Lower lobe of right lung (tissue), 2 donors: ENCODE measurements around the gene SGMS1. TPM values are rescaled to one million over a fixed set of nuclear protein-coding genes. Genes with fewer than 3 reads are reported as not detected.

ENCODE experiments used
- ATAC-seq, 2 donors: fragments of 200-7000 bp; cut with Tn5 transposase; one replicate each; pipeline ENCODE4 v1.9.1; 2020 to 2022; ENCODE audit warnings: mild to moderate bottlenecking in 2 of 2, moderate library complexity in 2 of 2
- DNase-seq: peaks from one replicate; pipeline ENCODE4 v3.0.0-alpha.2; 2020
- H3K27ac ChIP-seq: fragments of 200-600 bp; one replicate; pipeline ENCODE4 v1.8.0; 2022
- H3K27me3 ChIP-seq: fragments of 200-600 bp; one replicate; pipeline ENCODE4 v1.8.0; 2022; ENCODE audit warnings: low read depth
- H3K36me3 ChIP-seq: fragments of 200-600 bp; one replicate; pipeline ENCODE4 v1.8.0; 2022; ENCODE audit warnings: mild to moderate bottlenecking
- H3K4me1 ChIP-seq: fragments of 200-600 bp; one replicate; pipeline ENCODE4 v1.8.0; 2022
- H3K4me3 ChIP-seq: fragments of 200-600 bp; one replicate; pipeline ENCODE4 v1.8.0; 2022; ENCODE audit warnings: mild to moderate bottlenecking
- H3K9me3 ChIP-seq: fragments of 200-600 bp; one replicate; pipeline ENCODE4 v1.8.0; 2022
- intact Hi-C: fragments of 100-400 bp; cut with DNase I; formaldehyde crosslinking; loops from one replicate; pipeline ENCODE4 v1.11.0; 2022
- total RNA-seq: library from RNA; stranded (reverse); fragmentation: NEBNext Ultra II Directional; extraction: Animal tissue kit (Norgen Biotek cat#: 25700); gene quantifications from one replicate; pipeline ENCODE4 v1.2.1, GENCODE V29; 2021
- TF ChIP-seq, protein P1 (sequence below): fragments of 200-600 bp; IDR thresholded peaks from one replicate; pipeline ENCODE4 v1.8.0; 2022; ENCODE audit warnings: antibody characterized with exemption, mild to moderate bottlenecking
- donor health status: DM: no; HTN: yes; CAD: no; lungs with severe emphysema.

SGMS1 gene
- total RNA-seq, 1 donor from 2014 or later = 72.3 TPM

DNA sequence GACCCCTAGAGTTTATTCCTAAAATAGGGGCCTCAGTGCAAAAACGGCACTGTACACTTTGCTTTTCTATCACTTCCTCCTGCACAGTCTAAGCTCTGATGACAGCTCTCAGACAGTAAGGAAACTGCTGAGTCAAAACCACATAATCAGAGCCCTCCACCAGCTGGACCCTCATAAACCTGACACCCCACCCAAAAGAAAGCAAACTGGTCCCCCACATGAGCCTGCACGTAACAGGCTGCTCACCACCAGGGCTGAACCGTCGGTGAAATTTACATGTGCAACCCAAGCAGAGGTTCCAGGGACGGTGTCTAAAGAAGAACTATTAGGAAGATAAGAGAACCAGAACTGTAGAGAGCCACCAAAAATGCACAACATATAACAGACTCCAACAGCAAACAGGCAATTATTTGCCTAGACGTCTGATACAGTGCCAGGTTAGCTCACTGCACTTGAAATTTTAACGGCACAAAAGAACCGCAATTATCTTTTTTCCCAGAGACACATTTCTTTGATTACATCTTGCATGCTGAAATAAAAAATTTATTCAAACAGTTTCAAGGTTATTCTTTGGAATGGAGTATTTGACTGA is 19.6 kb downstream of the SGMS1 start:
- TF ChIP-seq, protein P1, sequence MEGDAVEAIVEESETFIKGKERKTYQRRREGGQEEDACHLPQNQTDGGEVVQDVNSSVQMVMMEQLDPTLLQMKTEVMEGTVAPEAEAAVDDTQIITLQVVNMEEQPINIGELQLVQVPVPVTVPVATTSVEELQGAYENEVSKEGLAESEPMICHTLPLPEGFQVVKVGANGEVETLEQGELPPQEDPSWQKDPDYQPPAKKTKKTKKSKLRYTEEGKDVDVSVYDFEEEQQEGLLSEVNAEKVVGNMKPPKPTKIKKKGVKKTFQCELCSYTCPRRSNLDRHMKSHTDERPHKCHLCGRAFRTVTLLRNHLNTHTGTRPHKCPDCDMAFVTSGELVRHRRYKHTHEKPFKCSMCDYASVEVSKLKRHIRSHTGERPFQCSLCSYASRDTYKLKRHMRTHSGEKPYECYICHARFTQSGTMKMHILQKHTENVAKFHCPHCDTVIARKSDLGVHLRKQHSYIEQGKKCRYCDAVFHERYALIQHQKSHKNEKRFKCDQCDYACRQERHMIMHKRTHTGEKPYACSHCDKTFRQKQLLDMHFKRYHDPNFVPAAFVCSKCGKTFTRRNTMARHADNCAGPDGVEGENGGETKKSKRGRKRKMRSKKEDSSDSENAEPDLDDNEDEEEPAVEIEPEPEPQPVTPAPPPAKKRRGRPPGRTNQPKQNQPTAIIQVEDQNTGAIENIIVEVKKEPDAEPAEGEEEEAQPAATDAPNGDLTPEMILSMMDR = no peak
- H3K27ac ChIP-seq = no peak overlapping the region

DNA sequence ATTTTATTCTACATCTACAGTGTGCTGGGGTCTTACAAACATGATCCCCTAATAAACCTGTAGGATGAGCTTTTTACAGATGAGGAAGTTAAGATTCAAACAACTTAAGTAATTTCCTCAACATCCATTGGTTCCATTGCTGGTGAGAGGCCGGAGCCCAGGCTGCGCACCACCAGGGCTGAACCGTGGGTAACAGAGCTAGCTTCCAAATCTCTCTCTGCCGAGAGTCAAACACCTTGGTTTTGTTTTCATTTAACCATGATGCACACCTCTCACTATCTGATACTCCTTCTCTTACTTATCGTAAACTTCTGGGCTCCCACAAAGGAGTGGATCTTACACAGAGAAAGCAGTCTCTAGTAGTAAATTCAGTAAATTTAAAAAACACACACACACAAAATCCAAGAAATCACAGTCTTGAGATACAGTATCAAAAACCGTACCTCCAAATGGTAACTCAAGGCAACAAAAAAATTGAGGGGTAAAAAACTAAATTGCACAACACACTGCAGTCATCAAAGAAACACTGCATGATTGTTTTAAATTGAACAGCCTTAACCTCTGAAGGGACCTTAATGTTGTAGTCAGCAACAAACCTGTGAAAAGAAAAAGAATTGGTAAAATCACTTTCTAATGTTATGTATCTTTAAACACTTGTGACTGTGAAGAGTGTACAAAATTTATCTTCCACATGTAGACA is 20.5 kb downstream of the SGMS1 start:
- DNase-seq = no peak
- no peaks in the 10 kb centered on the region for H3K27me3 ChIP-seq
- no peak for ATAC-seq
- H3K9me3 ChIP-seq = no peaks in the 10 kb centered on the region
- peak overlapping the region; percentile 5 for H3K27ac ChIP-seq
- no peak overlapping the region for H3K4me3 ChIP-seq
- H3K4me1 ChIP-seq = peaks cover 86% of the 10 kb centered on the region
- TF ChIP-seq, protein P1 = no peak
- intact Hi-C loops = no loop called here
- H3K36me3 ChIP-seq = no peaks in the 10 kb centered on the region

More for the DNA sequence above, 19.6 kb downstream of the SGMS1 start:
- H3K27me3 ChIP-seq = no peaks in the 10 kb centered on the region
- no peak overlapping the region for H3K4me3 ChIP-seq
- intact Hi-C loops = no loop called here
- DNase-seq (no peak), ATAC-seq (no peak)
- no peaks in the 10 kb centered on the region for H3K36me3 ChIP-seq
- H3K9me3 ChIP-seq = no peaks in the 10 kb centered on the region
- peaks cover 86% of the 10 kb centered on the region for H3K4me1 ChIP-seq

DNA sequence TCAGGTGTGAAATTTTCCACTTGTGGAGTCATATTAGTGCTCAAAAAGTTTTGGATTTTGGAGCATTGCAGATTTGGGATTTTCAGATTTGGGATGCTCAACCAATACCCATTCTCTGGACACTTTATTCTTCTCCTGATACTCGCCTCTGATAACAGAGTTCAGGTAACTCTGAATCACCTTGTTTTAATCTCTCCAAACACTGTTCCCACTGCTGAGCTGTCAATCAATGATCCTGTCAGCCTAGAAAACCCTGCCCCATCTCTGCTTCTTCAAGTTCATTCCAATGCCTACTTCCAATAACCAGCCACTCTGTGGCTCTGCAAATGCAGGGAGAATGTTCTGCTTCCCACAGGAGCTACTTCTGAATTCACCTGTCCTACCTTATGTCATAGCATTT is 21.8 kb downstream of the SGMS1 start:
- H3K4me1 ChIP-seq = peaks cover 74% of the 10 kb centered on the region
- DNase-seq (no peak), ATAC-seq (no peak)
- no peak overlapping the region for H3K4me3 ChIP-seq
- no peaks in the 10 kb centered on the region for H3K27me3 ChIP-seq
- no peak overlapping the region for H3K27ac ChIP-seq
- intact Hi-C loops = no loop called here
- no peaks in the 10 kb centered on the region for H3K36me3 ChIP-seq
- H3K9me3 ChIP-seq = no peaks in the 10 kb centered on the region
- TF ChIP-seq, protein P1 = no peak

DNA sequence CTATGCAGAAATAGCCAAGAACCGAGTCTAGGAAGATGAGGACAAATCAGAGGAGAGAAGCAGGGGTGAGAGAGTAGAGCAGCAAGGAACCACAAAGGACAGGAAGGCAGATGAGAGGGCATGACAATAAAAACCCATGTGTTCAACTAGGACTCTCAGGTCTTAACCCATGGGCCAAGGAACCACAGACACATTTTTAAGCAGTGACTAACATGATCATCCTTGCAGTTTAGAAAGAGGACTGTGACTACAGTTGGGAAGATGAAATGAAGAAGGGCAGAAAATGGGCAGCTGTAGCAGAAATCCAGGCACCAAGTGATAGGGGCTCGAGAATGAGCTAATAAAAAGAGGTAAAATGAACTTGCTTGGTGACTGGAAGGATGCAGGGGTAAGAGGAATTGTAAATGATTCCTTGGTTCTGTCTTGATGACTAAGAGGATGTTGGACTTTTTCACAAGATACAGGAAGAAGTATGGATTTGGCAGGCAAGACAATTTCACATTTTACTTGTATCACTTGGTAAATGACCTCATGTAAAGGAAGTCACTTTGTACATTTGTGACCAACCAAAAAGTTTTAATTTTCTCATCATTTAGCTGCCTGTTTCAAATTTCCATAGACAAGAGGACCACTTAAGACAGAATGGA is 22.8 kb downstream of the SGMS1 start:
- intact Hi-C loops = no loop called here
- TF ChIP-seq, protein P1 = no peak
- H3K36me3 ChIP-seq = no peaks in the 10 kb centered on the region
- H3K4me1 ChIP-seq = peaks cover 66% of the 10 kb centered on the region
- H3K4me3 ChIP-seq = no peak overlapping the region
- no peaks in the 10 kb centered on the region for H3K27me3 ChIP-seq
- H3K27ac ChIP-seq = no peak overlapping the region
- ATAC-seq = no peak
- no peaks in the 10 kb centered on the region for H3K9me3 ChIP-seq
- no peak for DNase-seq

DNA sequence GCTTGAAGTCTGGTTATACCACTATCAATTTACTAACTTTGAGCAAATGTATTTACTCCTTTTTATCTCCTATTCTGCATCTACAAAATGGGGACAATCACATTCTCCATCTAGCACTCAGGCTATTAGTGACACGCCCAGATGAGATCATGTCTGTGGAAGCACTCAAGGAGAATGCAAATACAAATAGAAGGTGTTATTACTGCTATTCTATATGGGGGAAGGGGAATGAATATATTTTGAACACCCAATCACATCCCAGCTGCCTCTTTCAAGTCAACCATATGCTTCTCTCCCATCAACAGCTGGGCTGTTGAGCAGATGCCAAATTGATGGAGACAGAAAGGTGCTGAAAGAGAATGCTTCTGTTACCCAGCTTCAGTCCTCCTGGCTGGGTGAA is 23.5 kb downstream of the SGMS1 start:
- TF ChIP-seq, protein P1 = no peak
- no peaks in the 10 kb centered on the region for H3K9me3 ChIP-seq
- peaks cover 60% of the 10 kb centered on the region for H3K4me1 ChIP-seq
- ATAC-seq (no peak), DNase-seq (no peak)
- H3K27me3 ChIP-seq = no peaks in the 10 kb centered on the region
- intact Hi-C loops = no loop called here
- no peak overlapping the region for H3K27ac ChIP-seq
- H3K36me3 ChIP-seq = no peaks in the 10 kb centered on the region
- H3K4me3 ChIP-seq = no peak overlapping the region
